Measurements from ENCODE around the gene OR6C68.

- TF ChIP-seq CTCF (IDR thresholded peaks at IDR 0.05) (no peak), POLR2A (IDR thresholded peaks at IDR 0.05) (no peak)
These were observed 43.4 kb upstream of the OR6C68 start for GRCh38 chr12:55448825-55449224.

Measured in right lobe of liver (tissue), 4 donors.